HEK293 (cell line): ENCODE results near the gene SLC4A11.

Experiments
- CTCF ChIA-PET: fragments of 350-600 bp; formaldehyde crosslinking; extraction: SDS; loops from one replicate; lab custom pipeline; 2021; ENCODE audit warnings: antibody characterized with exemption; lab: Yijun Ruan, JAX
- POLR2A ChIA-PET: fragments of 300-600 bp; formaldehyde crosslinking; extraction: SDS; loops from one replicate; lab custom pipeline; 2020; ENCODE audit warnings: antibody characterized with exemption, inconsistent platforms; lab: Yijun Ruan, JAX
- H3K27ac ChIP-seq: fragments of 200-500 bp; sonication (Bioruptor generic); 2 replicates; pipeline ENCODE4 v1.5.1; 2014; ENCODE audit warnings: low read depth, low read length, control low read depth, inconsistent platforms; ENCODE audit errors: extremely low read depth
- H3K36me3 ChIP-seq, 2 experiments: fragments of 200-500 bp in 1 of 2; sonication (Bioruptor generic) in 1 of 2; 1 replicate in 1 of 2; 2 replicates in 1 of 2; pipeline ENCODE4 v1.5.1; 2014 to 2017; ENCODE audit warnings: inconsistent platforms in 2 of 2, low read length in 2 of 2; ENCODE audit not compliant: control insufficient read depth in 2 of 2, insufficient read depth in 1 of 2
- H3K4me1 ChIP-seq: fragments of 200-500 bp; sonication (Bioruptor generic); 2 replicates; pipeline ENCODE4 v1.5.1; 2014; ENCODE audit warnings: mild to moderate bottlenecking, low read length, inconsistent platforms; ENCODE audit not compliant: control insufficient read depth, insufficient read depth
- H3K4me3 ChIP-seq: 2 replicates; pipeline ENCODE4 v1.5.1; 2011; ENCODE audit warnings: low read depth, mild to moderate bottlenecking, control low read depth, low read length, moderate library complexity
- H3K9me3 ChIP-seq: fragments of 200-500 bp; sonication (Bioruptor generic); 2 replicates; pipeline ENCODE4 v1.5.1; 2014; ENCODE audit warnings: low read depth, low read length, inconsistent platforms; ENCODE audit not compliant: control insufficient read depth, insufficient read depth
- BCL11B ChIP-seq: fragments of 450-650 bp; formaldehyde crosslinking; IDR thresholded peaks from 2 replicates; pipeline ENCODE4 v1.5.1; 2016; ENCODE audit warnings: low read depth, missing biosample characterization, missing genetic modification characterization
- EGR2 ChIP-seq: fragments of 450-650 bp; formaldehyde crosslinking; IDR thresholded peaks from 2 replicates; pipeline ENCODE4 v1.5.1; 2016; ENCODE audit warnings: low read depth, missing biosample characterization, missing genetic modification characterization
- HOXD13 ChIP-seq: sonication (generic); formaldehyde crosslinking; IDR thresholded peaks from 2 replicates; pipeline ENCODE4 v1.8.0; 2022; ENCODE audit warnings: missing genetic modification reagents, borderline replicate concordance
- KLF1 ChIP-seq: fragments of 450-650 bp; formaldehyde crosslinking; IDR thresholded peaks from 2 replicates; pipeline ENCODE4 v1.5.1; 2016; ENCODE audit warnings: missing biosample characterization, missing genetic modification characterization
- PRDM10 ChIP-seq: fragments of 450-650 bp; formaldehyde crosslinking; IDR thresholded peaks from 2 replicates; pipeline ENCODE4 v1.5.1; 2016; ENCODE audit warnings: missing biosample characterization, missing genetic modification characterization
- YY2 ChIP-seq: fragments of 450-650 bp; formaldehyde crosslinking; IDR thresholded peaks from 2 replicates; pipeline ENCODE4 v1.5.1; 2016; ENCODE audit warnings: missing biosample characterization, missing genetic modification characterization
- ZBTB21 ChIP-seq: fragments of 450-650 bp; formaldehyde crosslinking; IDR thresholded peaks from 2 replicates; pipeline ENCODE4 v1.5.1; 2017; ENCODE audit warnings: missing biosample characterization, missing genetic modification characterization
- ZBTB7A ChIP-seq: fragments of 450-650 bp; formaldehyde crosslinking; IDR thresholded peaks from 2 replicates; pipeline ENCODE4 v1.5.1; 2016; ENCODE audit warnings: low read depth, missing biosample characterization, missing genetic modification characterization
- ZFHX2 ChIP-seq: fragments of 450-650 bp; formaldehyde crosslinking; conservative IDR thresholded peaks from 2 replicates; pipeline ENCODE4 v1.5.1; 2016; ENCODE audit warnings: missing biosample characterization, missing genetic modification characterization
- ZFP3 ChIP-seq: fragments of 450-650 bp; formaldehyde crosslinking; IDR thresholded peaks from 2 replicates; pipeline ENCODE4 v1.5.1; 2016; ENCODE audit warnings: low read depth, missing biosample characterization, missing genetic modification characterization
- ZNF157 ChIP-seq: fragments of 450-650 bp; formaldehyde crosslinking; IDR thresholded peaks from 2 replicates; pipeline ENCODE4 v1.5.1; 2016; ENCODE audit warnings: missing biosample characterization, missing genetic modification characterization
- ZNF169 ChIP-seq: fragments of 450-650 bp; formaldehyde crosslinking; IDR thresholded peaks from 2 replicates; pipeline ENCODE4 v1.5.1; 2016; ENCODE audit warnings: missing biosample characterization, missing genetic modification characterization
- ZNF184 ChIP-seq: fragments of 450-650 bp; IDR thresholded peaks from 2 replicates; pipeline ENCODE4 v1.5.1; 2018; ENCODE audit warnings: missing biosample characterization, mild to moderate bottlenecking, missing genetic modification characterization
- ZNF223 ChIP-seq: fragments of 450-650 bp; formaldehyde crosslinking; IDR thresholded peaks from 2 replicates; pipeline ENCODE4 v1.5.1; 2016; ENCODE audit warnings: missing biosample characterization, missing genetic modification characterization
- ZNF266 ChIP-seq: fragments of 450-650 bp; formaldehyde crosslinking; IDR thresholded peaks from 2 replicates; pipeline ENCODE4 v1.5.1; 2016; ENCODE audit warnings: missing biosample characterization, missing genetic modification characterization, low read depth
- ZNF292 ChIP-seq: fragments of 450-650 bp; formaldehyde crosslinking; IDR thresholded peaks from 2 replicates; pipeline ENCODE4 v1.5.1; 2016; ENCODE audit warnings: low read depth, missing biosample characterization, missing genetic modification characterization, borderline replicate concordance
- ZNF302 ChIP-seq: fragments of 450-650 bp; formaldehyde crosslinking; IDR thresholded peaks from 2 replicates; pipeline ENCODE4 v1.5.1; 2016; ENCODE audit warnings: missing biosample characterization, missing genetic modification characterization, low read depth
- ZNF311 ChIP-seq: fragments of 450-650 bp; formaldehyde crosslinking; IDR thresholded peaks from 2 replicates; pipeline ENCODE4 v1.5.1; 2017; ENCODE audit warnings: missing biosample characterization, missing genetic modification characterization, borderline replicate concordance
- ZNF391 ChIP-seq: fragments of 450-650 bp; formaldehyde crosslinking; IDR thresholded peaks from 2 replicates; pipeline ENCODE4 v1.5.1; 2016; ENCODE audit warnings: low read depth, missing biosample characterization, missing genetic modification characterization, borderline replicate concordance
- ZNF560 ChIP-seq: fragments of 450-650 bp; formaldehyde crosslinking; IDR thresholded peaks from 2 replicates; pipeline ENCODE4 v1.5.1; 2017; ENCODE audit warnings: missing biosample characterization, missing genetic modification characterization, borderline replicate concordance
- ZNF600 ChIP-seq: fragments of 450-650 bp; formaldehyde crosslinking; IDR thresholded peaks from 2 replicates; pipeline ENCODE4 v1.5.1; 2016; ENCODE audit warnings: missing biosample characterization, missing genetic modification characterization
- ZNF621 ChIP-seq: fragments of 450-650 bp; formaldehyde crosslinking; IDR thresholded peaks from 2 replicates; pipeline ENCODE4 v1.5.1; 2017; ENCODE audit warnings: missing biosample characterization, missing genetic modification characterization
- ZNF645 ChIP-seq: fragments of 450-650 bp; formaldehyde crosslinking; IDR thresholded peaks from 2 replicates; pipeline ENCODE4; 2016; ENCODE audit warnings: missing biosample characterization, missing genetic modification characterization
- ZNF747 ChIP-seq: fragments of 450-650 bp; formaldehyde crosslinking; IDR thresholded peaks from 2 replicates; pipeline ENCODE4 v1.5.1; 2016; ENCODE audit warnings: missing biosample characterization, missing genetic modification characterization
- ZNF791 ChIP-seq: fragments of 450-650 bp; formaldehyde crosslinking; IDR thresholded peaks from 2 replicates; pipeline ENCODE4 v1.5.1; 2016; ENCODE audit warnings: missing biosample characterization, missing genetic modification characterization
- TF ChIP-seq, protein P1 (sequence below): fragments of 450-650 bp; formaldehyde crosslinking; IDR thresholded peaks from 2 replicates; pipeline ENCODE4 v1.5.1; 2017; ENCODE audit warnings: missing biosample characterization, missing genetic modification characterization

SLC4A11 gene

GRCh38 chr20:3233991-3234498 lies 4.9 kb downstream of the SLC4A11 start:
- ChIA-PET POLR2A (no interaction called here), CTCF (no interaction called here)
- Histone ChIP-seq H3K27ac (no peak overlapping the region), H3K9me3 (no peaks in the 10 kb centered on the region), H3K36me3 (no peaks in the 10 kb centered on the region), H3K4me1 (no peaks in the 10 kb centered on the region), H3K4me3 (no peak overlapping the region)
- TF ChIP-seq ZNF184 (tag by site-specific recombination) (no peak), ZBTB7A (tag by site-specific recombination) (no peak), ZBTB21 (no peak), ZNF169 (no peak), ZNF223 (tag by site-specific recombination) (no peak), ZNF302 (tag by site-specific recombination) (no peak), ZNF157 (tag by site-specific recombination) (no peak), ZNF621 (tag by site-specific recombination) (no peak), ZNF266 (no peak), ZFP3 (tag by site-specific recombination) (no peak), ZNF560 (no peak)
- TF ChIP-seq, protein P1, sequence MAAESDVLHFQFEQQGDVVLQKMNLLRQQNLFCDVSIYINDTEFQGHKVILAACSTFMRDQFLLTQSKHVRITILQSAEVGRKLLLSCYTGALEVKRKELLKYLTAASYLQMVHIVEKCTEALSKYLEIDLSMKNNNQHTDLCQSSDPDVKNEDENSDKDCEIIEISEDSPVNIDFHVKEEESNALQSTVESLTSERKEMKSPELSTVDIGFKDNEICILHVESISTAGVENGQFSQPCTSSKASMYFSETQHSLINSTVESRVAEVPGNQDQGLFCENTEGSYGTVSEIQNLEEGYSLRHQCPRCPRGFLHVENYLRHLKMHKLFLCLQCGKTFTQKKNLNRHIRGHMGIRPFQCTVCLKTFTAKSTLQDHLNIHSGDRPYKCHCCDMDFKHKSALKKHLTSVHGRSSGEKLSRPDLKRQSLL (tag by site-specific recombination), result no peak

DNA sequence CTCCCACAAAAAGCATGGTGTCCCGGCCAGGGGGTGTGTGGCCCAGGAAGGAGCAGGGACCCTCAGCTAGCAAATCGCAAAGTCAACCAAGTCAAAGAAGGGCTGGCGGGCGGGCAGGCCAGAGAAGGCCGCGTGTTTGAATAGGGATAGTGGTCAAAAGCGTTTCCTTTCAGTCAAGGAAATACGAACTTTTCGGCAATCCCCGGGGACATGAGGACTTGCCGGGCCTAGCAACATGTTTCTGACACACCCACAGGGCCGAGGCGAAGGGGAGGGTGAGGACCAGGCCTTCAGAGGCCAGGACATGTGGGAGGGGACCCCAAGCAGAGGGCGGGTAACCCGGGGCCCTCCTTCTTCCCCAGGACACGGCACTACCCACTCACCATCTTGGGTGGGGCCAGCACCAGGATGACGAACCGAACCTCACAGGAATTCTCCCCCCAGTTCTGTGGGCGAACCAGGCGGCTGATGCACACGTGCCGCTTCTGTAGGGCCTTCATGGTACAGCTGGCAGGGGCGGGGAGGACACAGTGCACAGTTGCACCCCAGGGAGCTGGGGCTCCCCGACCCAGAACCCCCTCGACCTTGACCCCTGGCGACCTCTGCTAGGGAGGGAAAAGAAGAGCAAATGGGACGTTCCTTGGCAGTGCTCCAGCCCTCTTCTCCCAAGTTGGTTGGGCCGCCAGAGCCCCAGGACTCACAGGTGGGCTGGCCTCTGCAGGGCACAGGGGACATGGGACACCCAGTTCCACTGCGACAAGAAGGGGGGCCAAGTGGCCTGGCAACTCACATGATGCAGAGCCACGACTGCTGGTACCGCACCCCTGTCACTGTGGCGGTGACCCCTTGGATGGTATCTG lies 5.6 kb downstream of the SLC4A11 start:
- CTCF ChIA-PET, result interaction anchor here (0.8 to 1.8 kb wide), 4 partner anchors 17 to 180 kb away, joined by 3 to 6 read pairs (median 4); no protein-coding TSS in a partner anchor
- no peak for TF ChIP-seq YY2 (tag by site-specific recombination)
- peak; percentile 24; the same call in 1 of the 2 replicates for TF ChIP-seq PRDM10
- TF ChIP-seq ZNF645, result no peak
- no peak for TF ChIP-seq HOXD13 (CRISPR knock-in tag)
- TF ChIP-seq ZNF747 (tag by site-specific recombination), result no peak
- 0 out of 2 replicates have a peak, but pooled peaks have one; percentile 19 for TF ChIP-seq EGR2 (tag by site-specific recombination)
- TF ChIP-seq ZFHX2 (tag by site-specific recombination), result peak; percentile 26
- TF ChIP-seq ZNF791 (tag by site-specific recombination), result no peak
- TF ChIP-seq KLF1, result 0 out of 2 replicates have a peak, but pooled peaks have one; percentile 9
- TF ChIP-seq ZNF391, result no peak
- no peak for TF ChIP-seq ZNF292
- no peak for TF ChIP-seq BCL11B (tag by site-specific recombination)
- no peak for TF ChIP-seq ZNF600
- TF ChIP-seq ZNF311, result no peak
- Histone ChIP-seq H3K4me1 (no peaks in the 10 kb centered on the region), H3K9me3 (no peaks in the 10 kb centered on the region), H3K36me3 (peaks cover 0 to 3% of the 10 kb centered on the region in 2 experiments; a peak in 1 of 3 replicates), H3K27ac (no peak overlapping the region), H3K4me3 (no peak overlapping the region)
- POLR2A ChIA-PET, result no interaction called here
